HG03066 (cell line): ENCODE results near the gene RAD9A.

Source experiments
- ATAC-seq: cut with Tn5 transposase; IDR thresholded peaks from one replicate; pipeline ENCODE4 v1.9.1; 2021; ENCODE audit warnings: low read depth; ENCODE audit not compliant: unreplicated experiment

The RAD9A gene

DNA sequence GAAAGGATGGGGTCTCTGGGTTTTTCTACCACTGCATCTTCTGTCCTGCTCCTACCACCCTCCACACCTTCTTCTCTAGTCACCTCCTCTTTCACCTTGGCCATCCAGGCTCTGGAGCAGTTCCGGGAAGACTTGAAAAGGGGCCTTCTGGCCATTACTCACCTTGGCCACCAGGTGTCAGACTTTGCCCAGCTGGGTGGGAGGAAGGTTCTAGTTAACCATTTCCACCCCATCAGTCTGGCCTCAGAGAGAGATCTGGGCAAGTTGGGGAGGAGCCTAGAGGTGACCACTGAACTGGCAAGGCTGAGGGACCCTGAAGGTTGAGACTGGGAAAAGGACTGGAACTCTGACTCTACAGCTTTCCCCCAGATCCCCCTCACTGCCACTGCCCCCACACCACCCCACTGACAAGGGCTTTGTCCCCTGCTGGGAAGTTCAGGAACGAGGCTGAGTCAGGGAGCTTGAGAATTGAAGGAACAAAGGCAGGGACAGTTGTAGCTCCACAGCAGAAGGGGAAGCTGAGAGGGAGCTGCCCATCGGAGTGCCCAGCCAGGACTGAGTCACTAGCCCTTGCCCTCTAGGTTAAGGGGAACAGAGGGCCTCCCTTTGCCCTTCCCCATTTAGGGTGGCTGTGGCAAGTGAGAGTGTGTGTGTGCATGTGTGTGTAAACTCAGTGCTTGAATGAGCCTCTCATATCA, 34.8 kb upstream of the RAD9A start:
- ATAC-seq: no peak

DNA sequence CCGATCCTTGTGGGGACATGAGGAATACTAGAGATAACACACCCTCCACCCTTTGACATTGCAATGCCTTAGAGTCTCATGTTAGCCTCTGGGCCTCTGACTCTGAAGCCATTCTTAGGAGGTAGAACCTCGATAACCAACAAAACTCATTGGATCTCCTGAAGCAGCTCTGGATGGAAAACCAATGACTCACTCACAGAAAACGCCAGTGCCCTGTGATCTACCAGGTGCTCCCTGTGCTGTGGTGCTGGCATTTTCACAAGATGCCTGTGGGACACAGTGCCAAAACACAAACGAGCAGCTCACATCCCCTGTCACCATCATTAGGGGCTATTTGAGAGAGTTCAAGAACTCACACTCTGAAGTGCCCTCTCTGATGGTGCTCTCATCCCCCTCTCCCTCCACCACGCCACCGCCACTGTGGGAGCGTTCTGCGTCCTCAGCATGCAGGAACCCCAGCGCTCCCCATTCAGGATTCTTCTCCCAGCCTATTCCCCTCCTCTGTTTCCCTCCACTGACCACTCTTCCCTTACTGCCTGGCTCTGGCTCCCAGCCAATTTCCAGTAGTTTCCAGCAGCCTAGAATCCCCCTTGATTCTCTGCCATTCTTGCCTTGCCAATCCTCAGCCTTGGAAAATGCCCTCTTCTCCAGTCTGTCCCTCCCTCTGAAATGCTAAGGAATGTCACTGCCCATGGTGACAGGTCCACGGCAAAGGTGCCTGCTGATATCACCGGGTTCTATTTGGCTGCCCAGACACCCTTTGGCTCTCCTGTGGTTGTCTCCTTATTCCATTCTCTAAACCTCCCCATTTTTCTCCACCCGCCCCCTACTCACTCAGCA, 33.7 kb upstream of the RAD9A start:
- ATAC-seq: no peak

DNA sequence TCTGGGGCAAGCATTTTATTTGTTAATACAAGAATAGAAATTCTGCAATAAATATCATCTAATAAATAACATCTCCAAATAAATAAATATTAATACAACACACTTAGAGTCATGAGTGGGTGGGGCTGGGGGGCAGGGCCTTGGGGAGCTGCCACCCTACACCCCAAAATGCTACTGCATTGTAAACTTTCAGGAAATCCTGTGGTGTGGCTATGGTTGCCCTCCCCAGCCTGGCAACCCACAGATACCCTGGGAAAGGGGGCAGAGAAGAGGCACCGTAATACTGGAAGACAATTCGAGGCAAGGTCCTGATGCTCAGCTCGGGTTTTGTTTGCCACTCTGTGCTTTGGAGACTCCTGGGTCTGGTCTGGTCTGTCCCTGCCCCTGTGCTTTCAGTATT, 27.6 kb upstream of the RAD9A start:
- no peak for ATAC-seq

DNA sequence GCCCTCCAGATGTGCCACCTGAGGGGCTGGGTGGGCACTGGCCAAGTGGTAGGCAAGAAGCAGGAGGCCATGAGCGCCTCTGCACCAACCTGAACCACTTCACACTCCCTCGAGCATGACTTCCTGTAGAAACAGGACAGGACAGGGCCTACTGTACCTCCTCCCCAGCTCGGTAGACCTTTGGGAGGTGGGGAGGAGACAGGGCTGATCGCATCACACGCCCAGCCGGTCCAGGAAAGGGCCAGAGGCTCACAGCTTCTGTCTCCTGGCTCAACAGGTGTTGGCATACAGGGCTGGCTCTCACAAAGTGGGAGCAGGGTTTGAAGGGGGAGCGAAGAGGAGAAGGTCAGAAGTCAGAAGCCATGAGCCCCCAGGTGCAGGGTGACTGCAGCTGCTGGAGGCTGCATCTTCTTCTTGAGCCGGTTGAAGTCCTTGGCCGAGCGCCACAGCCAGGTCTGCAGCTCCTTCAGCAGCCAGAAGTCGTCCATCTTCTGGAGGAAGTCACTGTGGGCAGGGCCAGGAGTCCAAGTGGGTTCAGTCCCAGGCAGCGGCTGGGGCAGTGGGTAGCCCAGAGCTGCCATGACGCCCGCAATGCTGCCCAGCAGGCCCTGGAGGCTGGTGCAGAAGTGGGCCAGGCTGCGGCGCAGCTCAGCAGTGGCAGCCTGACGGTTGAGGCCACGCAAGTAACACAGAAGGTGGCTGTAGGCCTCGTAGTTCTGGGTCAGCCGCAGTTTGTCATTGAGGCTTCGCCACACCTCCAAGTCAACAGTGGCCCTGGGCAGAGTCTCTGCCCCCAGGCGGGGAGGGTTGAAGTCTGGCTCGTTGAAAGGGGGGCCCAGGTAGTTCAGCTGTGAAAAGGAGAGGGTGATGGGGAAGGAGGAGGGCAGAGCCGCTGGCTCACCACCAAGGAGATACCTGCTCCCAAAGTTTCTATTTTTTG, 26.7 kb upstream of the RAD9A start:
- no peak for ATAC-seq

DNA sequence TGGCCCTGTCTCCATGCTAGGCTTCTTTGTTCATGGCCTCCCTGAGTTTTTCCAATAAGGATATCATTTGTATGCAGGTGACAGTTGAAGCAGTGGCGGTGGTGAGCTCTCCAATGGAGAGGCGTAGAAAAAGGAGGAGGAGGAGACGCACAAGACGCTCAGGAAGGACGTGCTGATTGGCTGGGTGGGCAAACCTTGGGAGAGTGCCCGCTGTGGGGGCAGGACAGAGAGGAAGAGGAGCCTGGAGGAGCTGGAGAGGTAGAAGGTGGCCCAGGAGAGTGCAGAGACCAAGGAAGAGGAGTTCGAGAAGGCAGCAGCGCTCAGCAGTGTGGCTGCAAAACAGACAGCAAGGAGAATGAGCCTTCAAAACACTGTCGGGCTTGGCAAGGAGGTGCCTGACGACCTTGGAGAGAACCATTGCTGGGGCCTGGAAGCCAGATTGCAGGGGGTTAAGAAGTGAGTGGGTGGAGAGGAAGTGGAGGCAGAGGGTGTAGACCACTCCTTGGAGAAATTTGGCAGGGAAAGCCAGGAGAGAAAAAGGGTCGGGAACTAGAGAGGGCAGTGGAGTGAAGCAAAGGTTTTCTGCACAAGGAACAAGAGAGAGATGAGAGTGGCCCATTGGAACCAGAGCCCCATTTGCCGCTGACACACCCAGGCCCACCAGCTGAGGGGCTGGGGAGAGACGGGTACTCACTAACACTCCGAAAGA, 25.9 kb upstream of the RAD9A start:
- ATAC-seq: no peak

DNA sequence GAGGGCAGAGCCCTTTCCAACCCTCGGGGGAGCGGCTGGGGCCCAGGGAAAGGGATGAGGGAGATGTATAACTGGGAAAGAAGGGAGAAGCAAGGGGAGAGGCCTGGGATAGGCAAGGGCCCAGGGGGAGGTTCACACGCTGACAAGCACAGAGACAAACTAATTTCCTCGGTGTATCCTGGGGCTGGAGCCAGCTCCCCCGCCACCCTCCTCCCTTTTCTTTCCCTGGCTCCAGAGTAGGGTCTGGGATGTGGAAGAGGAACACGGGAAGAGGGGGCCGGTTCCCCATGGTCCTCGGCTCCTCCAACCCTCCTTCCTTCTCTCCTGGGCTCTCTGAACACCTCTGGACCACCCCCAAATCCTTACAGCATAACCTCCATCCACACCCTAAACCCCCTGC, 25.2 kb upstream of the RAD9A start:
- ATAC-seq: no peak

DNA sequence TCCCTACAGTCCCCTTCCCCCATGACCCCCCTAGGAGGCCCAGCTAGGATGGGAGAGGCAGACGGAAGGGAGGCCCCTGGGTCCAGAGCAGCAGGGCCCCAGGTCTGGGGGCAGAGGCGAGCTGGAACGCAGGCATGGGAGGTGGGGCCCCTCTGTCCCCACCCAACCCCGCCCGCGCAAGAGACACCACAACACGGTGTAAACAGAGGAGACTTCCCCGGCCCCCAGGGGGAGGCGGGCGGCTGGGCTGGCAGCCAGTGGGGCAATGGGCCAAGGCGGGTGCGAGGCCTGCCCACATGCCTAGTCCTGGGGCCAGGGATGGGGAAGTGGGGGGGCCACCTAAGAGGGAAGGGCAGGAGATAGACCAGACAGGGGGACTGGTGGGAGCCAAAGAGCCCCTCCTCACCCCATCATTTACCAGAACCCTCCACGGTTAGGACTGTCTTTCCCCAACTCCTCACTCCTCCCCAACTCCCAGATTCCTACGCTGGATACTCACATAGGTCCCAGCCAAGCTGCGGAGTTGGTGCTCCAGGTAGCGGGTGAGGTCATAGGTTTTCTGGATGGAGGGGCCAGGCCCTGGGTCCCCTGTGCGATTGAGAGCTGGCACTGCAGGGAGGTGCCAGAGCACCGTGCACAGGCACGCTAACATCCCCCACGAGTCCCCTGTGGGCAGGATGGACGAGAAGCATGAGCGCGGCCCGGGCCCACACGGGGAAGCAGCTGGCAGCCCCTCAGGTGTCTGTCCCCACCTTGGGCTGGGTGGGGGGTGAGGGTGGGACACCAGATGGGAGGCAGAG, 24.6 kb upstream of the RAD9A start:
- ATAC-seq: no peak

DNA sequence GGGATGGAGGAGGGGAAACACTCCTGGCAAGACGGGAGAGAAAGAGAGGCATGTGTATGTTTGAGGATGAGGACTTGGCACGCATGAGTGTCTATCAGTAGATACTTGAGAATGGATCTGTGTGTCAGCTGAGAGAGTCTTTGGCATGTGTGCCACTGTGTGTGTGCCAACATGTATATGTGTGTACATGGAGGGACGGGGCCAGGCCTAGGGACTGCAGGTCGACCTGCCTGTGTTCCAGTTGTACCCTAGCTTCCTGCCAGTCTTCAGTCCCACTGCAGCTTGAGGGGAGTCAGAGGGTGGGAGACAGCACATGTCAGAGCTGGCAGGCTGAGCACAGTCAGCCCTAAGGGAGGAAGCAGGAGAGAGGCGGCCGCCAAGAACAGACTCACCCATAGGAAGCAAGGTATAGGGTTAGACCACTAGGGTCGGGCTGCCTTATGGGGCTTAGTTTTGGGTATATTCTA, 24.0 kb upstream of the RAD9A start:
- no peak for ATAC-seq

DNA sequence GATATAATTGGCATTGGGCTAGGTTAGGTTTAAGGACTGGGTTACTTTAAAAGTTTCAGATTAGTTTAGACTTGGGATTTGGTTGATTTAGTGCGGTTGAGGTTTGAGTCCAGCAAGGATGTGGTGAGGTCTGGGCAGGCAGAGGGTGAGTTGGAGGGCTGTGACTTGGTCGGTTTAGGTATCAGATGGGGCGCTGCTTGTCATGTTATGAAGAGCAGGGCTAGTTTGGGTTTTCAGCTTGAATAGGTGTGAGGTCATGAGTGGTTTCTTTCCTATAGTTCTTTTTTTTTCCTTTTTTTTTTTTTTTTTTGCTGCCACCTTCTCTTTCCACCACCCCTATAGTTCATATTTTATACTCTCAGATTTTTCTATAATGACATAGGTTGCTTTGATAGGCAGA, 23.2 kb upstream of the RAD9A start:
- no peak for ATAC-seq

DNA sequence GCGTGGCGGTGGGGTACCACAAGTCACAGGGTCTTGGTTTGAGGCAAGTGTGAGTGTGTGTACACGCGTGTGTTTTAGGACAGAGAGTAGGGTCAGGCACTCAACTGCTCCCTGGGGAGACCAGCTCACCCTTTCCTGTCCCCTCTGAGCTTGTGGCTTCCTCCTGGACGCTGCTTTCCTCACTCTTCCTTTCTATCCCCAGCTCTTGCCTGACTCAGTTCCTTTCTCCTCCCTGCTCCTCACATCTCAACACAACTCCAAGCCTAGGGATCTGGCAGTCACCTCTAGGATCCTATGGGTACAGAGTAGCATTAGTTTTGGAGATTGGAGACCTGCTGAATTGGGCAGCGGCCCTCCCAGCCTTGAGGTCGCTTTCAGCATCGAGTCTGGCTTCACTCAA, 22.5 kb upstream of the RAD9A start:
- no peak for ATAC-seq

DNA sequence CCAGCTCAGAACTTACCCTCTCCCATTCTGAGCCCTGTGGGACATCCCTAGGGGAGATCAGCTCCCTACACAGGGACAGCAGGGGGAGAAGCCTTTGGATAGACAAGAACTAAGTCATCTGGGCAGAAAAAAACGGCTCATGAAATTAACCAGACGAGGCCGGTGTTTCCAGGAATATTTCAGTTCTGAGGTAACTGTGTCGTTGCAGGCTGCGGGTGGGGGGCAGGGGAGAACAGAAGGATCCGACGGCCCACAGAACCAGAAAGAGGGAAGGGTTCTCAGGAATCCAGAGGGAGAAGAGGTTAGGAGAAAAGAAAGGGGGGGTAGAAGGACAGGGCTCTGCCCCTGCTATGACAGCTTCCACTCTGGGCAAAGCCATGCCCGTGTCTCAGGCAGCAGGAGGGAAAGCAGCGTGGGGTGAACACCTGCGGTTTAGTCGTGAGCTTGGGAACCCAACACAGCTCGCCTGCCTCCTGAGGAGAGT, 21.9 kb upstream of the RAD9A start:
- ATAC-seq: no peak

DNA sequence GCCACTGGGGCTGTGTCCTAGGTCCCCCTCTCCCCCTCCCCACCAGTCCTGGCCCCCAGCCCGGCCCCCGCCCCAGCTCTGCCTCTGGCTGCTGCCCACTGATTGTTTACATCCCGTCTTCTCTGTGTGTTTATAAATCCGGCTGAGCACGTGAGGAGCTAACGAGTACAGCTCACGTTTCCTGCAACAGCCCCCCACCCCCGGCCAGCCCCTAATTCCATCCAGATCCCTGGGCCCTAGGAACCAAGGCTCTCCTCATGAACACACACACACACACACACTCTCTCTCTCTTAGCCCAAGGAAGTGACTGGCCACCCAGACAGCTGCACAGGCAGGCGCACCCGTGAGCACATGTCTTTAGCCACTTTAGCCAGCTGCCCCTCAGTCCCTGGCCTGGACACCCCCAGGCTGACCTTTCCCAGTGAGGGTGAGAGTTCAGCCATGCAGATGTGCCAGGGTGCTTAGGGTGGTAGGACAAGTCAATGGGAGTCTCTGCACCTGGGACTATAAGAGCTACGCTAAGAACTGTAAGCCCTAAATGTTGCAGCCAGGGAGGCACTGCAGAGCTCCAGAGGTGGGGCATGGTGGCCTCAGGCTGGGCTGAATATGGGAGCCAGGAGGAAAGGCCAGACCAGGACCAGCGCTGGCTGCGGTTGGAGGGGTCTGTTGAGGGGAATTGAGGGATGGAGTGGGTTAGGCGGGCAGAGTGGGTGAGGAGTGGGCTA, 21.3 kb upstream of the RAD9A start:
- ATAC-seq: no peak

DNA sequence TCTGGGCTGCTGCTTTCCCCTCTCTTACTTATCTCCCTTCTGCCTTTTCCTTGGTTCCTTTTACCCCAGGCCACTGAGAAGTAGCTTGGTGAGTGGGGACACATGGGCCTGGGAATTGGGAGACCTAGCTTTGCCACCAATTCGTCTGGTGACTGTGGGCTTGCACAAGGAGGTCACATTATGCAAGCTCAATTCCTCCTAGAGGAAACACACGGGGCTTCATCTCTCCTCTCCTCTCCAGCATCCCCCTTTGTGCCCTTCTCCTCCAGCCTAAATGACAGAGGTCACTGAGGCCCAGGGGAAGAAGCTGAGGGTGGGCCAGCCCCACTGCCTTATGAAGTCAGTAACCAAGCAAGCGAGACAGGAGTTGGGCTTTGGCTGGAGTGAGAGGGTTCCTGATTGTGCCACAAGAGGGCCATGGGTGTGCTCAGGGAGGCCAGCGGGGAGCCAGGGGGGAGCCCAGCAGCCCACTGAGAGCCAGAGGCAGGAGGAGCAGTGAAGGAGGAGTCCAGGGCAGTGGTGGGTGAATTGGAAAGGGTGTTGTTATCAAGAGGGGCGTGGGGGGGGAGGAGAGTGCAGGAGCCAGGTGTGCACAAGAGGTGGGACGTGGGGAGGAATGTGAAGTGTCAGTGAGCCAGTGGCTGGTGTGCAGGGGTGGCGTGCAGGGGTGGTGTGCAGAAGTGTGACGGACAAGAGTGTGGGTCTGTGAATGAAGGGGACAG, 20.4 kb upstream of the RAD9A start:
- no peak for ATAC-seq

DNA sequence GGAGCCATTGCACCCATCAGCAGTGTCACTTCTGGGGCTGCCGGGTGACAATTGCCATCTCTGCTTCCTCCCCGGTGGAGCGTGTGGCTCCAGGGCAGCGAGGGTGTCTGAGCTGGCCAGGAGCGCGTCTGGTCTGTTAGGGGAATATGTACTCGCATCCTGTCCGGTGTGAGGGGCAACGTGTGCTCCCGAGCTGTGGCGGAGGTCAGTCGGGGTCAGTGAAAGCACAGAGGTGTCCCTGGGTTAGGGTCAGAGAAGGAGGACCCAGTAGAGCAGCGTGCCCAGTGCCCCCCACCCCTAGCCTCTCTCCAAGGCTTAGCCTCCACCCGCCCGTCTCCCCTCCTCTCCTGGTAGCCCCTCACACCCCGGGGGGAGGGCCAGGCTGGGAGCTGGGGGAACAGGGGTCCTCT, 19.9 kb upstream of the RAD9A start:
- ATAC-seq: no peak

DNA sequence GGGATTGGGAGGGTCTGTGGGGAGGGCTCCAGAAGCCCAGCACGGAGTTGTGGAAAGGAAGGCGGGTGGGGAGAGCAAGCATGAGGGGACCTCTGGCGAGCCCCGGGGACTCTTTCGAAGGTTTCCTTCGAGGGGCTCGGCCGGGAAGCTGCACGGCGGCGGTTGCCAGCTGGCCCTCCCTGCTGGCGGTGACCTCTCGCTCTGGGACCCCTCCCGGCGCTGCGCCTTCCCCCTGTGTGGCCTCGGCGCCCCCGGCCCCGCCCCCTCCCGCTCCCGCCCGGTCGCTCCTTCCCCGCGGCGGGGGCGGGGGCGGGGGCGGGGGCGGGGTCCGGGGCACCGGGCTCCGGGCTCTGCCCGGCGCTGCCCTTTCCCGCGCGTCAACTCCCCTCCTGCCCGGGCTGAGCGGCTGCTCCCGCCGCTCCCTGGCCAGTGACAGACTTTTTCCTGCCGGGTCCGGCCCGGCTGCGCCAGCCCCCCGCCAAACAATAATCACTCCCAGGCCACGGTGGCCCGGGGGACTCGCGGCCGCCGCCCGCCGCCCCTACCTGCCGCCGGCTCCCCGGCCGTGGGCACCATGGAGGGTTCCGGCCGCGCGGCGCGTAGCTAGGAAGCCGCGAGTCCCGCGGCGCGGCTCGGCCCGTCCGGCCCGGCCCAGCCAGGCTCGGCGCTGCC, 19.3 kb upstream of the RAD9A start:
- no peak for ATAC-seq

DNA sequence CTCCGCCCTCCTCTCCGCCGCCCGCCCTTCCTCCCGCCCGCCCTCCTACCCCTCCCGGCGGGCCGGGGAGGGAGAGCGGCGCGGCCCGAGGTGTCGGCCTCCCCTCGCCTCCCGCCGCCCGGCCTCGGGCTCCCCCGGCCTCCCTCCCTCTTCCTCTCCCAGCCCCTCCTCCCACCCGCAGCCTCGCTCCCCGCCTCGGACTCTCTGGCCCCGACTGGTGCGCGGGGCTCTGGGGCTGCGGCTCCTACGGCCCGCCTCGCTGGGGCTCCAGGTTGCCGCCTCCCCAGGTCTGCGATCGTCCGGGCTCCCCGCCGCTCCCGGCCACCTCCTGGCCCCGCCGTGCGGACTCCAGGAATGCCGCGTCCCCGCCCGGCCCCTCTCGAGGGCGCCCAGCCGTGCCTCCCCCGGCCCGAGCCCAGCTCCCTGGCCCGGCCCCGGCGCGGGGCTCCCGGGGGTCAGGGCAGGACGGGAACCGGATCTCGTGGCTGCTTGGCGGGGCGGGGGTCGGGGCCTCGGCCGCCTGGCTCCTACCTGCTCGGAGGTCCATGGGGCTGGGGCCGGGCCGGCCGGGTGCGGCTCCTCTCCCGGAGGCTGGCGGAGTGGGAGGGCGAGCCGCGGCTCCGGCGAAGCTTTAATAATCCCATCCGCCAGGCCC, 18.7 kb upstream of the RAD9A start, which contains the start of gene CLCF1:
TSS of gene CLCF1 (minus strand) at position 606 of the 655 bp plus-strand sequence. CDS start at position 547, 59 bp downstream.
- no peak for ATAC-seq
